T-helper 1 cell treated with Interleukin-12 subunit alpha and Interleukin-12 subunit beta and Interleukin-4 antibody, amounts not matched to agents 30 ng/mL and 1 ng/mL, for 36 hours (primary cell): Measurements from ENCODE around the gene THBS2. TPM values are rescaled to one million over a fixed set of nuclear protein-coding genes. Genes with fewer than 3 reads are reported as not detected.

ENCODE experiments used
- intact Hi-C: fragments of 100-400 bp; cut with micrococcal nuclease; formaldehyde crosslinking; loops from one replicate; pipeline ENCODE4 v1.15.1; 2024
- total RNA-seq: library from RNA; stranded (reverse); gene quantifications from 2 replicates; pipeline ENCODE4 v1.2.3, GENCODE V29; 2022

Gene THBS2
- total RNA-seq, 1 donor from 2014 or later, result not detected

DNA sequence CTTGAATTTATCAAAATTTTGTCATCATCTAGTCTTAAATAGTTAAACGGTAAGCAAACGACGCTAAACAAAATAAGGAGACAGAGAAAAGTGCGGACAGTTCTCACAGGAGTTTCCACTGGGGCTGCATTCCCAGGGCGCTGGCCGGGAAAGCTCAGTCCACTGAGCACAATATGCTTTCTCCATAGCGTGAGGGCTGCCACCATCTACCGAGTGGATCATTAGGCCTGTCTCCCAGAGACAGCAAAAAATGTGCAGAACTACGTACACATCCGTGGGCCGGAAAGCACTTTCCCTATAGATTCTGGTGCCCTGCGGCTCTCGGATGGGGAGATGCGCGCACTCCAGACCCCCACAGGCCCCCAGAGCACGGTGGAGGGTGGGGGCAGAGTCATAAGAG, 84.9 kb downstream of the THBS2 start:
- intact Hi-C loops, result no loop called here

DNA sequence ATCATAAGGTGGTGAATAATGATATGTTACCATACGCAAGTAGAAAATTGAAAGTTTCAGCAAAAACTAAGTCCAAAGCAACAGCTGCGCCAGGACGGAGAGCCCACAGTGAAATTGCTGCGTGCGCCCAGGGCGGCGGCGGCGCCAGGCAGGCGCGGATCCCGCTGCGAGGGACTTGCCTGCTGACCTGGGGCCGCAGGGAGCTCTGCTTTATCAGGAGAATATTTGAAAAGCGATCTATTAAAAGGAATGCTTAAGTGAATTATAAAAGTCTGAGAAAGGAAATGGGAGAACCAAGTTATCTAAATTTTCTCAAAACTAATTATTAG, 85.4 kb downstream of the THBS2 start:
- intact Hi-C loops, result no loop called here

DNA sequence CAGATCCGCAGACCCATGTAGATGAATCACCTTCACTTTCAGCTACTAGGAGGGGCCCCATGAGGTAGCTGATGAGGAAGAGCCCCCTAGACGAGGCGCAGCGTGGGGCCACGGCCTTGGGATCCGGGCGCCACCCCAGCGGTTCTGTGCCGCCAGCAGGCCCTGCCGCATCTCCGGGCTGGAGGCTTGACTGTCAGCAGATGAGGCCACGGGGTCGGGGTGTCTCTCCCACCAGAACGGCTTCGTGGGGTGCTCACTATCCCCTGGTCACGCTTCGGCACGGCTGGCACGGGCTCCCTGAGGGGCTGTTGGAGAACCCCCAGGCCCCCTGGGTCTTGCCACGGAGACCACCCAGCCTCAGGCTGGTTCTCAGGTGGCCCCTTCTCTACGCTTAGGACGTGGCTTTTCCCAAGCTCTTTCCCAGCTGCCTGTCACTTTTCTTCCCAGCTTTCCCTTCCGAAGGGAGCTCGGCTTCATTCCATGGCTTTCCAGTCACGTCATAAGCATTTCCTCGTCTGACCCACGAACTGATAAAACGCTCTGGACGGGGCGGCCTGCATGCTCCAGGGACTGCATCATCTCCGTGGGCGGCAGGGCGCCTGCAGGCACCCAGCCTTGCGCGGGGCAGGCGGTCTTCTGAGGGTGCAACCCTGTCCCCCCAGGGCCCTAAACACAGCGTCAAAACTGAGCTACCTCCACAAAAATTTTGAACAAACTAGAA, 85.9 kb downstream of the THBS2 start:
- intact Hi-C loops, result no loop called here

DNA sequence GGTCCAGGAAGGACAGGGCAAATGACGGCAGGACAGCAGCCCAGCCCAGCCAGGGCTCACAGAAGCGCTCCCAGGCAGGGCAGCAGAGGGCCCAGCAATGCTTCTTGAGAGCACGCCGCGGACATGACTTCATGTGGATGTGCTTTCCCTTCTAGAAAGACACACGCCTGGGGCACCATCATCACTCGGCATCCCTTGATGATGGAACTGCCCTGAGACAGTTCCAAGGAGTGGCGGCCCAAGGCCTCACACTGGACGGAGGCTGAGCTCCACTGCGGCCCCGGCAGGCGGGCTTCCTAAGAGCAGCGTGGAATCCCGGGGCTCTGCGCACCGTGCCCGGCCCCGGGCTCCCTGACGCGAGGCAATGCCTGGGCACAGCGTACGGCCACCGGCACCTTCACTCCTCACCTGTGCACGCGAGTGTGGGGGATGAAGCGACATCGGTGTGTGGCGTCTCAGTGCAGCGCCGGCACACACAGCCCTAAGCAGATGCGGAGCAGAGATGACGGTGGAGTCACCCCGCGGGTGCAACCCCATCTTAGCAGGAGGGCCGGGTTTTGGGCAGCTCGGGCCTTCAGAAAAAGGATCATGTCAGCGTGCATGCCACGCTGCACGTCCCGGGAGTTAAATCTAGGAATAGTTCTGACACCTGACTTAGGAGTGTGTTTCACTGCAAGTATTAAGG, 86.6 kb downstream of the THBS2 start:
- intact Hi-C loops, result no loop called here
